Measurements from ENCODE around the gene TNN. TPM values are rescaled to one million over a fixed set of nuclear protein-coding genes. Genes with fewer than 3 reads are reported as not detected.

TNN gene
- polyA plus RNA-seq, 1 donor from 2014 or later: not detected

DNA sequence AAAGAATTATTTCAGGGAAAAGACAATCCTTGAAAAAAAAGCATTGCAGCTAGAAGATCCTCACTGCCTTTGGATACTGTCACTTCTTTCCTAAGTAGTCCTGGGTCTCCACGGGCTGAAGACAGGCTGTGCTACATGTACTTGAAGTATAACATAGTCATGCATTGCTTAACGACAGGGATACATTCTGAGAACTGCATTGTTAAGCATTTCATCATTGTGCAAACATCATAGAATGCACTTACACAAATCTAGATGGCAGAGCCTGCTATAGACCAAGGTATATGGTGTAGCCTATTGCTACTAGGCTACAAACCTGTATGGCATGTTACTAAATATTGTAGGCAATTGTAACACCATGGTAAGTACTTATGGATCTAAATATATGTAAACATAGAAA lies 70.9 kb downstream of the TNN start:
- Histone ChIP-seq H3K9ac (ENCODE audit: low read length) (no peak overlapping the region), H3K4me2 (ENCODE audit: low read length) (no peak overlapping the region), H3K79me2 (replicated peaks; ENCODE audit: insufficient read depth, low read length) (no peaks in the 10 kb centered on the region), H3K27ac (ENCODE audit: low read length) (no peak overlapping the region), H3K27me3 (ENCODE audit: insufficient read depth, low read depth, low read length) (no peaks in the 10 kb centered on the region), H3K9me3 (ENCODE audit: low read length) (no peaks in the 10 kb centered on the region), H3K9me2 (ENCODE audit: insufficient read depth, low read length) (no peaks in the 10 kb centered on the region), H3F3A (ENCODE audit: insufficient read depth, low read length, poor library complexity, severe bottlenecking) (no peaks in the 10 kb centered on the region), H2AFZ (ENCODE audit: low read depth, low read length) (no peak overlapping the region), H4K20me1 (ENCODE audit: insufficient read depth) (no peaks in the 10 kb centered on the region), H3K36me3 (ENCODE audit: insufficient read depth, low read length) (no peaks in the 10 kb centered on the region), H3K4me3 (ENCODE audit: low read length) (no peak overlapping the region)
- TF ChIP-seq RAD21 (conservative IDR thresholded peaks at IDR 0.05) (no peak), TAF1 (IDR thresholded peaks at IDR 0.05; ENCODE audit: low read depth) (no peak)
- TF ChIP-seq, protein P1, sequence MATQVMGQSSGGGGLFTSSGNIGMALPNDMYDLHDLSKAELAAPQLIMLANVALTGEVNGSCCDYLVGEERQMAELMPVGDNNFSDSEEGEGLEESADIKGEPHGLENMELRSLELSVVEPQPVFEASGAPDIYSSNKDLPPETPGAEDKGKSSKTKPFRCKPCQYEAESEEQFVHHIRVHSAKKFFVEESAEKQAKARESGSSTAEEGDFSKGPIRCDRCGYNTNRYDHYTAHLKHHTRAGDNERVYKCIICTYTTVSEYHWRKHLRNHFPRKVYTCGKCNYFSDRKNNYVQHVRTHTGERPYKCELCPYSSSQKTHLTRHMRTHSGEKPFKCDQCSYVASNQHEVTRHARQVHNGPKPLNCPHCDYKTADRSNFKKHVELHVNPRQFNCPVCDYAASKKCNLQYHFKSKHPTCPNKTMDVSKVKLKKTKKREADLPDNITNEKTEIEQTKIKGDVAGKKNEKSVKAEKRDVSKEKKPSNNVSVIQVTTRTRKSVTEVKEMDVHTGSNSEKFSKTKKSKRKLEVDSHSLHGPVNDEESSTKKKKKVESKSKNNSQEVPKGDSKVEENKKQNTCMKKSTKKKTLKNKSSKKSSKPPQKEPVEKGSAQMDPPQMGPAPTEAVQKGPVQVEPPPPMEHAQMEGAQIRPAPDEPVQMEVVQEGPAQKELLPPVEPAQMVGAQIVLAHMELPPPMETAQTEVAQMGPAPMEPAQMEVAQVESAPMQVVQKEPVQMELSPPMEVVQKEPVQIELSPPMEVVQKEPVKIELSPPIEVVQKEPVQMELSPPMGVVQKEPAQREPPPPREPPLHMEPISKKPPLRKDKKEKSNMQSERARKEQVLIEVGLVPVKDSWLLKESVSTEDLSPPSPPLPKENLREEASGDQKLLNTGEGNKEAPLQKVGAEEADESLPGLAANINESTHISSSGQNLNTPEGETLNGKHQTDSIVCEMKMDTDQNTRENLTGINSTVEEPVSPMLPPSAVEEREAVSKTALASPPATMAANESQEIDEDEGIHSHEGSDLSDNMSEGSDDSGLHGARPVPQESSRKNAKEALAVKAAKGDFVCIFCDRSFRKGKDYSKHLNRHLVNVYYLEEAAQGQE (IDR thresholded peaks at IDR 0.05; ENCODE audit: borderline replicate concordance): no peak
- TF ChIP-seq, protein P2, sequence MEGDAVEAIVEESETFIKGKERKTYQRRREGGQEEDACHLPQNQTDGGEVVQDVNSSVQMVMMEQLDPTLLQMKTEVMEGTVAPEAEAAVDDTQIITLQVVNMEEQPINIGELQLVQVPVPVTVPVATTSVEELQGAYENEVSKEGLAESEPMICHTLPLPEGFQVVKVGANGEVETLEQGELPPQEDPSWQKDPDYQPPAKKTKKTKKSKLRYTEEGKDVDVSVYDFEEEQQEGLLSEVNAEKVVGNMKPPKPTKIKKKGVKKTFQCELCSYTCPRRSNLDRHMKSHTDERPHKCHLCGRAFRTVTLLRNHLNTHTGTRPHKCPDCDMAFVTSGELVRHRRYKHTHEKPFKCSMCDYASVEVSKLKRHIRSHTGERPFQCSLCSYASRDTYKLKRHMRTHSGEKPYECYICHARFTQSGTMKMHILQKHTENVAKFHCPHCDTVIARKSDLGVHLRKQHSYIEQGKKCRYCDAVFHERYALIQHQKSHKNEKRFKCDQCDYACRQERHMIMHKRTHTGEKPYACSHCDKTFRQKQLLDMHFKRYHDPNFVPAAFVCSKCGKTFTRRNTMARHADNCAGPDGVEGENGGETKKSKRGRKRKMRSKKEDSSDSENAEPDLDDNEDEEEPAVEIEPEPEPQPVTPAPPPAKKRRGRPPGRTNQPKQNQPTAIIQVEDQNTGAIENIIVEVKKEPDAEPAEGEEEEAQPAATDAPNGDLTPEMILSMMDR (IDR thresholded peaks at IDR 0.05; ENCODE audit: poor library complexity, severe bottlenecking): no peak

DNA sequence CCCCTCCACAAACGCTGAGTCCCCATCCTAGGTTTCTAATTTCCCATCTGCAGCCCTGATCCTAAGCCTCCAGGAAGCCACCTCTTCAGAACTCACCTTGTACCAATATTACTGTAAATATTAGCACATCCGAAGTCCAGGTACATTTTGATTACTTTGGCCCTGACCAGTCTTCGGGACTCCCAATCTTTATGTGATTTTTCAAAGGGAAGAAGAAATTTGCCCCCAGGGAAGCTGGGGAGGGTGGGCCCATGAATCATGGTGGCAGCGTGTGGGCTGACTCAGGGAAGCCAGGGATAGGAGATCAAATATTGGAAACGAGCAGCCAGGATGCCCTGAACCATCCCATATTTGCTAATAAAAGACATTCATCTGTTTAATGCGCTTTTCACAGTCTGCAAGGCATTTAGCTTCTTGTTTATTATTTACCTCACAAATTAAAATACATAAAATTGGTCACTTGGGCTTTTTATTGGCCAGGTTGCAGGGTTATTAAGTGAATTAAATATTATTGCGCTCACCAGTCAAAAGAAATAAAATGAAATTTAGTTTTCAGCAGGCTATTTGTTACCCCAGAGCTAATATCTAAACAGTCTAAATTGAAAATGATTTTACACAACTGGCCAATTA lies 78.4 kb downstream of the TNN start:
- no peak overlapping the region for H3K4me3 ChIP-seq (ENCODE audit: low read length)
- no peaks in the 10 kb centered on the region for H3K9me3 ChIP-seq (ENCODE audit: low read length)
- H3K27me3 ChIP-seq (ENCODE audit: insufficient read depth, low read depth, low read length): no peaks in the 10 kb centered on the region
- H3K79me2 ChIP-seq (replicated peaks; ENCODE audit: insufficient read depth, low read length): no peaks in the 10 kb centered on the region
- H3K9me2 ChIP-seq (ENCODE audit: insufficient read depth, low read length): no peaks in the 10 kb centered on the region
- no peak overlapping the region for H2AFZ ChIP-seq (ENCODE audit: low read depth, low read length)
- no peak overlapping the region for H3K9ac ChIP-seq (ENCODE audit: low read length)
- H3K4me2 ChIP-seq (ENCODE audit: low read length): no peak overlapping the region
- no peak for TF ChIP-seq POLR2AphosphoS5 (IDR thresholded peaks at IDR 0.05)
- no peak for TF ChIP-seq MXI1 (conservative IDR thresholded peaks at IDR 0.05; ENCODE audit: poor library complexity, severe bottlenecking)
- no peak for TF ChIP-seq SMC3 (conservative IDR thresholded peaks at IDR 0.05; ENCODE audit: poor library complexity)
- TF ChIP-seq RAD21 (conservative IDR thresholded peaks at IDR 0.05): no peak
- no peak for TF ChIP-seq TAF1 (IDR thresholded peaks at IDR 0.05; ENCODE audit: low read depth)
- TF ChIP-seq EP300 (conservative IDR thresholded peaks at IDR 0.05; ENCODE audit: poor library complexity, severe bottlenecking): no peak
- no peak for TF ChIP-seq EZH2 (IDR thresholded peaks at IDR 0.05; ENCODE audit: borderline replicate concordance, insufficient read depth, low read length, poor library complexity, severe bottlenecking)
- TF ChIP-seq, protein P1 (IDR thresholded peaks at IDR 0.05; ENCODE audit: borderline replicate concordance): no peak
- TF ChIP-seq, protein P2 (IDR thresholded peaks at IDR 0.05; ENCODE audit: poor library complexity, severe bottlenecking): no peak
- no peaks in the 10 kb centered on the region for H4K20me1 ChIP-seq (ENCODE audit: insufficient read depth)
- H3F3A ChIP-seq (ENCODE audit: insufficient read depth, low read length, poor library complexity, severe bottlenecking): no peaks in the 10 kb centered on the region
- no peak overlapping the region for H3K27ac ChIP-seq (ENCODE audit: low read length)
- no peaks in the 10 kb centered on the region for H3K36me3 ChIP-seq (ENCODE audit: insufficient read depth, low read length)
